ENCODE data around the gene ARHGAP4.

ARHGAP4 gene

GRCh38 chrX:153920546-153920945, 5.5 kb downstream of the ARHGAP4 start:
- DNase-seq (ENCODE audit: extremely low read depth, low read depth) = no peak
- no peak for TF ChIP-seq CTCF (IDR thresholded peaks at IDR 0.05; ENCODE audit: low read depth, low read length)

DNA sequence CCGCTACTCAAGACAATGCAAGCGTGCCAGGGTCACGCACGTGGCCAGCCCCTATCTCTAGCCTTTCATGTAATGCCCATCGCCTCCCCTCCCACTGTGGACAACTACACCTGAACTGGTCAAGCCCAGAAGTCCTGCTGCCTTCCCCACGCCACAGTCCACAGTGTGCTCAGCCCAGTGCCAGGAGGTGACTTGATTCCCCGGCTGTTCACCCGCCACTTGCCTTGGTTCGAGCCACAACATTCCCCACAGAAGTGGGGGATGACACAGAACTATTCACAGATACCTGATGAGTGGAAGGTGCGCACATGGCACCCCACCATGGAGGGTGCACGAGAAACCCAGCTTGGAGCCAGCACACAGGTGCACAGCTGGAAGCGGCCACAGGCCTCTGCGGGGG, 6.8 kb downstream of the ARHGAP4 start:
- DNase-seq (ENCODE audit: extremely low read depth, low read depth) = no peak
- no peak for TF ChIP-seq CTCF (IDR thresholded peaks at IDR 0.05; ENCODE audit: low read depth, low read length)

DNA sequence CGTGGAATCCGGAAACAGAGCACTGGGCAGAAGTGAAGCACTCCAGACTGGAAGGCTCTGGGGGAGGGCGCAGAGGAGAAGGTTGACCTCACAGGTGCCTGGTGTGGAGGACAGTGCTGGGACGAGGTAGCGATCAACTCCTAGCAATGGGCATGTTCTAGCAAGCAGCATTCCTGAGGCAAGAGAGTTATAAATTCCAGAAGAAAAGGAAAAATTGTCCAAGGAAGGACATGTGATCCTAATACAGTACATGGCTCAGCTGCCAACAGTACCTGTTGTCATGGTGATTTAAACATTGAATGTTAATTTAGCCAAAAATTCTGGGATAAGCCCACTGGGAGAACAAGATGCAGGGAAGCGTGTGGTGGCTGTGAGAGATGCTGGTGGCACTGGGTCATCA, 8.2 kb downstream of the ARHGAP4 start:
- DNase-seq (ENCODE audit: extremely low read depth, low read depth) = no peak
- TF ChIP-seq CTCF (IDR thresholded peaks at IDR 0.05; ENCODE audit: low read depth, low read length) = no peak

DNA sequence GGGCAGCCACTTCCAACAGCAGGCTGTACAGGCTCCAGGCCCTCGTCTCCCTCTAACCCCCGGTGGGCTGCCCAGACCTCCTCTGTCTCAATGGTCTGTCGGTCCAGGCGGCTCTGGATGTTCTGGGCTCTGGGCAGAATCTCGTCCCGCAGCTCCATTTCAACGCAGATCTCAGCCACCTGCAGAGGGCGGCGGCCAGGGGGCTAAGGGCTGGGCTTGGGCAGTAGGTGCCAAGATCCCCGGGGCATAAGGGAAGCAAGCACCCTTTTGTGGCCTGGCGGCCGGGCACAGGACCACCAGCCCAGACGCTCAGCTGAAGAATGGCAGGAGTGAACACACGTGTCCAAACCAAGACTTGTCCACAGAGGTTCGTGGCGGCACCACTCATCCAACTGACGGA, 12.4 kb downstream of the ARHGAP4 start:
- DNase-seq (ENCODE audit: extremely low read depth, low read depth) = no peak
- no peak for TF ChIP-seq CTCF (IDR thresholded peaks at IDR 0.05; ENCODE audit: low read depth, low read length)

DNA sequence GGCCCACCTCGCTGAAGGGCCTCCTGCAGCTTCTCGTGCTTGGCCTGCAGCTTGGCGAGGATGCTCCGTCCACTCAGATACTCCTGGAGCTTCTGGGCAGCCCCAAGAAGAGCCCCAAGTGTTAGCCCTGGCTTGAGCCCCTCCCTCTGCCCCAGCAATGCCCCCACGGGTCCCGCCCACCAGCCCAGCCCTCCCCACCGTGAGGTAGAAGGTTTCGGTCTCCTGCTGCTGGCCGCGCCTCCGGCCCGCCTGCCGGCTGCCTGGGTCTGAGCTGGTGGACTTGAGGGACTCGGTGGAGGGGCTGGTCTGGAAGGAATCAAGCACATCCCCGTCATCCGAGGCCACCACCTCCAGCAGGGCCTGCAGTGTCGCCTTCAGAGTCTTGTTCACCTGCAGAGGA, 12.9 kb downstream of the ARHGAP4 start:
- TF ChIP-seq CTCF (IDR thresholded peaks at IDR 0.05; ENCODE audit: low read depth, low read length) = no peak
- DNase-seq (ENCODE audit: extremely low read depth, low read depth) = no peak

GRCh38 chrX:153911798-153912197, 14.3 kb downstream of the ARHGAP4 start:
- DNase-seq (ENCODE audit: extremely low read depth, low read depth) = no peak
- no peak for TF ChIP-seq CTCF (IDR thresholded peaks at IDR 0.05; ENCODE audit: low read depth, low read length)

DNA sequence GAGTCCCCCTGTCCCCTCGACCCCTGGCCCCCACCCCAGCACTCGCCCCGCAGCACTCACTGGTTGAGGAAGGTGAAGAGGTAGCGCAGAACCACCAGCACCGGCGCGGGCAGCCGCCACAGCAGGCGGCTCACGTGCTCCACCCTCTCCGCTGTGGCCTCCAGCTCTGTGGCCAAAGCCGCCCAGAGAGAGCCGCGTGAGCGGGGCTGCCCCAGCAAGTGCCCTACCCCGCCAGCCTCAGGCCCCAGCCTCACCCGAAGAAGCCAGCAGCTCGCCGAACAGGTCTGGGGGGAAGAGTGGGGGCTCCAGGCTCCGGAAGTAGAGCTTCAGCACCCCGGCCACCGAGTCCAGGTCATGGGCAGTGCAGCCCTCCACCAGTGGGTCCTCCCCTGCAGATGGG, 15.6 kb downstream of the ARHGAP4 start:
- TF ChIP-seq CTCF (IDR thresholded peaks at IDR 0.05; ENCODE audit: low read depth, low read length) = no peak
- DNase-seq (ENCODE audit: extremely low read depth, low read depth) = no peak

All from AG09319 (cell line).